EH (cell line): Measurements from ENCODE around the gene PARVB.

Source experiments
- DNase-seq: peaks from one replicate; pipeline ENCODE4 v3.0.0-alpha.2; 2015; ENCODE audit warnings: low read depth

PARVB gene, protein sequence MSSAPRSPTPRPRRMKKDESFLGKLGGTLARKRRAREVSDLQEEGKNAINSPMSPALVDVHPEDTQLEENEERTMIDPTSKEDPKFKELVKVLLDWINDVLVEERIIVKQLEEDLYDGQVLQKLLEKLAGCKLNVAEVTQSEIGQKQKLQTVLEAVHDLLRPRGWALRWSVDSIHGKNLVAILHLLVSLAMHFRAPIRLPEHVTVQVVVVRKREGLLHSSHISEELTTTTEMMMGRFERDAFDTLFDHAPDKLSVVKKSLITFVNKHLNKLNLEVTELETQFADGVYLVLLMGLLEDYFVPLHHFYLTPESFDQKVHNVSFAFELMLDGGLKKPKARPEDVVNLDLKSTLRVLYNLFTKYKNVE

DNA sequence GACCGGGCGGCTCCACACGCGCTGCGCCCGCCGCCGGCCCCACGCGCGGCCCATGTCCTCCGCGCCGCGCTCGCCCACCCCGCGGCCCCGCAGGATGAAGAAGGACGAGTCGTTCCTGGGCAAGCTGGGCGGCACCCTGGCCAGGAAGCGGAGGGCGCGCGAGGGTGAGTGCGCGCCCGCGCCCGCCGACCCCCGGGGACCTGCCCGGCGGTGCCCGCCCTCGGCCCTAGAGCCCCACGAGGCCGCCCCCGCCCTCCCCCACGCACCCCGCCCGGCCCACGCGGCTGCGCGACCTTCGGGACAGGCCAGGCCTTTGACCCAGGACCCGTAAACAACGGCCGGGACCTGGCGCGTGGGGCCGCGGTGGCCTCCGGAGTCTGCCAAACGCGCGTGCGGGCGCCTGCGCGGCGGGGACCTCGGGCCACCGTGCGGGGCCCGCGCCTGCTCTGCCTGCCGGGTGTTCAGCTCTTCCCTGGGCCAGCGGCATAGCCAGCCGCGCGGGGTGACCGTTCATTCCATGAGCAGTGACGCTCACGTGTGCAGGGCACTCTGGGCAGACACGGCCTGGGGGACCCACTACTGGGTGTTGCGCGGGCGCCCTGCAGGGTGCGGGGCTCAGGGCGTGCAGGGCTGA, at the start of gene PARVB:
Gene PARVB, plus strand, starts transcription at position 15 of the 634 bp plus-strand sequence. Its CDS starts 38 bp downstream, at position 53.
- DNase-seq: peak; percentile 48

DNA sequence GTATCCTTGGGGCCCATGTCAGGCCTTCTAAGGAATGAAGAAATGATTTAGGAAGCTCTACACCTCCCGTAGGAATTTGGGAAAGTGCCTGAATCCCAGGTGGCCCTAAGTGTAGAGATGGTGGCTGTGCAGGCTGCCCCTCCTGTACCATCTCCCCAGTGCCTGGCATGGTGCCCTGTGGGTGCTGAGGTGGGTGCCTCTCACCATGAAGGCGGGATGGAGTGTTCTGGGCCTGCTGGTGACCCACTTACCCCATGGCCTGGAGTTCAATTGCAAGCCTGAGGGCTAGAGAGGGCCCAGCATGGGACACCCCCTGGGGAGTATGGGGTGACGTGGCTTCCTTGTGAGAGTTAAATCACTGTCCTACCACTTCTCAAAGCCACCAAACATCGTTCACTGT, 49.1 kb upstream of the PARVB start:
- DNase-seq: no peak

DNA sequence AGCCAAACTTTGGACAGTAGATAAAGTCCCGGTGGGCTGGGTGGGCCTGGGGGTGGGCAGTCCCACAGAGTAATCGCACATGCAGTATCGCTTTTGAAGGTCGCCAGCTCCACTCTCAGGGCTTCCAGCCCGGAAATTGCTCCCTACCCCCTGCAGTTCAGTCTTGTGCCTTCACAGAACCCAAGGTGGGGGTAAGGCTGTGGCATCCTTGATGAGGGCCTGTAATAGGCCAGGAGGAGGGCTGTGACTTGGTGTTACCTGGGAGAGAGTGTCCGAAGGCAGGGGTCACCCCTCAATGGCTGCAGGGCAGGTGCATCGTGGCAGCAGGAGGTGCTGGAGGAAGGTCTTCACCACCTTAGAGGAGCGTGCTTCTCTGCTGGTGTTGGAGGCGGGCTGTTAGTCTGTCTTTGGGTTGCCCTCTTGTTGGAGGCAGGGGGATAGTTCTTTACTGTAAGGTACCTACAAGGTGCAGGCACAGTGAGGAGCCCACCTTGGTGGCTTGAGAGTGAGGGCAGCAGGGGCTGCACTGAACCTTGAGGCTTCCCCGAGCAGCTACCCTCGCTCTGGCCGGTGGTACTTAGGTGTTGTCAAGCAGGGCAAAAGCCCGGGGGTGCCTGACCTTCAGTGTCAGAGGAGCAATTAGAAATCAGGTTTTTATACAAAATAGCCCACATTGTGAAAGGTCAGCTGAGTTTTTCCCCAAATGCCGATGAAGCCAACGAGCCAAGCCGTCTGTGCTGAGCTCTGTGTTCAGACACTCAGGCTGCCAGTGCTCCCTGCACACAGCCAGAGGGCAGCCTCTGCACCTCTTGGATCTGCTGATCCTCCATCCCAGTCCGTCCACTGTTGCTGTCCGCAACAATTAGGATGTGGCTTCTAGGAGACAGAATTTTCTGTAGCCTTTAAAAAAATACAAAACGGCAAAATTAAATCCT, 47.0 kb upstream of the PARVB start:
- DNase-seq: no peak

DNA sequence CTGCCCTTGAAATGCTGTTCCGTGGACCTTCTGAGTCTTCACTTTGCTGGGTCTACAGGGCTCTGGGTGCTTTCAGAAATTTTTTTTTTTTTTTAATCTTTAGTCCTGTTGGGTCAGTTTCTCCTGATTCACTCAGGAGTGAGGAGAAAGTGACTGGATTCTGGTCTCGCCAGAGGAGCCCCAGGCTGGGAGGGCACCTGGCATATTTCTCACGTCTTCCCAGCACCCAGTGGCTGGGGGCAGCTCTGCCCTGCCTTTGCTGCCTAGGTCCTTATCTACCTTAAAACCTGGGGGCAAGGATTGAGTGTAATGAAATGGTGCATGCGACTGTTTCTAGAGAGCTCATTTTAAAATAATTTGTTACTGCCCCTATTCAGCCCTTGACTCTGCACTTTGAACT, 45.5 kb upstream of the PARVB start:
- no peak for DNase-seq

DNA sequence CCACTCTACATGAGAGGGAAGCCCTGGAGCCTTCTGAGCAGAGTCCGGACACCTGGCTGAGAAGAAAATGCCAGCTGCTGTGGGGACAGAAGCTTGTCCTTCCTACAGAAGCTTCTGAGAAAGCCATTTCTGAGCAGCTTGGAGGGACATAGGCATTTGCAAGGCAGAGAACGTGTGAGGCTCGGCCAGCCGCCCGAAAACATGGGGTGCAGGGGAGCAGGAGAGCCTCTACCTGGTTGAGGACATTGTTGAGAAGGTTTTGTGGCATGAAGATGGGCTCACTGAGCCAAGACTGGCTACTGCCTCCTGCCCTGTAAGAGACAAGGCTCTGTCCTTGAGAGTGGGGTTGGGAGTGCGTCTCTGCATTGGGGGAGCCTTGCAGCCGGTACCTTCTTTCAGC, 43.5 kb upstream of the PARVB start:
- no peak for DNase-seq

DNA sequence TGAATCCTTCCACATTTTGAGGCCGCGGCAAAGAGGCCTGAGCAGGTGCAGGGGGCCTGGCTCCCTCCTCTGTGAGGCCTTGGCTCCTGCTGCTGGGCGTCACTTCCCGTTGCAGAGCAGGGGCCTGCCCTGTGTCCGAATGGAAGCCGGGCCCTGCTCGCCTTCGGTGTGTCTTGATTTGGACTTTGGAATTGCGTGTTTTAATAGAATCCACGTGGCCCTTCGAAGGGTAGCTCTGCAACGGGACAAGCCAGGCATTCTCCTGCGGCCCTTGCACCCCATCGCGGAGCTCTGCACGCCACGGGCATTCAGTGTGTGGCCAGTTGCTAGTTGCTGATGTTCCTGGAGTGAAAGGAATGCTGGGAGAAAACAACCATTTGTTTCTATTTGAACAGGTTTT, 43.1 kb upstream of the PARVB start:
- DNase-seq: no peak

DNA sequence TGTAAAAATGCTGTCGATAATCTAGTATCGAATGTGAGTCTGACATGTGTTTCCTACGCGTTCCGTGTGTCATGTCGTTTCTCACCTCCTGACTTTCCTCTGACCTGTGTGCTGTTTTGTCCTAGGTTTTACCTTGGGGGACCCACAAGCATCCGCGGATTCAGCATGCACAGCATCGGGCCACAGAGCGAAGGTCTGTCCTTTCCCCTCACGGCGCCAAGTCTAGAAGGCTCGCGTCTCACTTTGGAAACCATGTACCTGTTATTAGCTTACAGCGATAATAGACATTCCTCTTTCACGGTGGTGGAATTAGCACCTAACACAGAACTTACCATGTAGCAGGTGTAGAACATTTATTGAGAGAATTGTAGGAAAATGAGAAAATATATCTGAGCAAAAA, 40.3 kb upstream of the PARVB start:
- no peak for DNase-seq

DNA sequence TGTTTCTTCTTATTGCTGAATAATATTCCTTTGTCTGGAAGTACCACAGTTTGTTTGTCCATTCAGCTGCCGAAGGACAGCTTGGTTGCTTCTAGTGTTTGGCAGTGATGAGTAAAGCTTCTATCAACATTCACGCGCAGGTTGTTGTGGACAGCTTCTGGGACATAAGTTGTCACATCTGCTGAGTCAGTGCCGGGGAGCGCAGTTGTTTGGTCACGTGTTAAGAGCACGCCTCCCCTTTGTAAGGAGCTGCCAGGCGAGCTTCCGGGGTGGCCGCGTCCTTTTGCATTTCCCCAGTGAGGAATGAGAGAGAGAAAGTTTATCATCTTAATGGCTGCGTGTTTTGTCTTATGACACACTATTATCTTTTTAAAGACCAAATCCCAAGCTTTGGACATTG, 38.6 kb upstream of the PARVB start:
- no peak for DNase-seq

DNA sequence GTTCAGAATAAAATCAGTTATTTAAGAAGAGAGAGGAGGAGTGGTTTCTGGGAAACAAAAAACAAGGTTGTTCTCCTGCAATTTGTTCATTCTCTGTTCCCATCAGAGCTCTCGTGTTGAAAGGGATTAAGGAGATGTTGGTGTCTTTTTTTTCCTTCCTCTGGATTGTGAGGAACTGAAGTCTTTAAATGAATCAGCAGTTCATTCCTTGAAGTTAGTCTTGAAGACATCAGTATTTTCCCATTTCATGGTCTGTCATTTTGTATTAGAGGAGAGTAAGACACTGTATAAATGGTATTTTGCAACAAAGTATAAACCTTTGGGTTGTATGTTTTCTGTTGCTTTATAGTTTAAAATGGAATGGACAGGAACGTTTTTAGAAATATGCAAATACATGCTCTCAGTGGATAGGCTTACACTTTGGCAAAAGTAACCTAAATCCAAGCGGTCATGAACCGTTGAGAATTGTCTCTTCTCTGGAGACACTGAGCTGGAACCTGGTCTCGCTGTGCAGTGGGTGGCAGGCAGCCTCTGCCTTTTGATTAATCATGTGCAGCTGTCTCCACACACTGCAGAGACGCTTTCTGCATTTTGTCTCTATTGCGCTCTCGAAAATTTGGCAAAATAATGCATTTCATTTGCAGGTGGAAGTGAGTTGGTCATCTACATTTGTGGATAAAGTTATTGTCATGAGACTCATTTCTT, 35.8 kb upstream of the PARVB start:
- no peak for DNase-seq

DNA sequence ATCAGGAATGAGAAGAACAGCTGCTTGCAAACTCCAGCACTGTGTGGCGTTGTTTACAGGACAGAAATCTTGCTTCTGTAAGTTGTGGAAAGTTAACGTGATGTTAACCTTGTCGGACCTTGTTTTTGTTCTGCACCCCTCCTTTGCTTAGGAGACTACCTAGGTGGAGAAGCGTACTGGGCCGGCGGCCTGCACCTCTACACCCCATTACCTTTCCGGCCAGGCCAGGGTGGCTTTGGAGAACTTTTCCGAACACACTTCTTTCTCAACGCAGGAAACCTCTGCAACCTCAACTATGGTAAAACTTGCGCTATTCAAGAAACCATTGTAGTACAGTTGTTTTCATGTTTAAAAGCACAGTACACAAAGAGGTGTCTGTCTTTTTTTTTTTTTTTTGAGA, 35.1 kb upstream of the PARVB start:
- DNase-seq: no peak

DNA sequence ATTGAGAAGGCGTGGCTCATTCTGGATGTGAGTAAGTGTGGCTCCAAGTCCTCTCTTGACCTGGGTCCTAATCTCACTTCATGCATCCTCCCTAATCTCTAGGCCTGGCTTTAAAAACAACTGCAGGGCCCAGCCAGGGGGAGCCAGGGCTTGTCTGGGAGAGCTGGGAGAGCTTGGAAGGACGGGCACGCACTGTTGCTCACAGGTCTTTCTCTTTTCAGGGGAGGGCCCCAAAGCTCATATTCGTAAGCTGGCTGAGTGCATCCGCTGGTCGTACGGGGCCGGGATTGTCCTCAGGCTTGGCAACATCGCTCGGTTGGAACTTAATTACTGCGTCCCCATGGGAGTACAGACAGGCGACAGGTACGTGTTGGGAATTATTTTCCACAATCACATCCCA, 34.1 kb upstream of the PARVB start:
- DNase-seq: no peak

DNA sequence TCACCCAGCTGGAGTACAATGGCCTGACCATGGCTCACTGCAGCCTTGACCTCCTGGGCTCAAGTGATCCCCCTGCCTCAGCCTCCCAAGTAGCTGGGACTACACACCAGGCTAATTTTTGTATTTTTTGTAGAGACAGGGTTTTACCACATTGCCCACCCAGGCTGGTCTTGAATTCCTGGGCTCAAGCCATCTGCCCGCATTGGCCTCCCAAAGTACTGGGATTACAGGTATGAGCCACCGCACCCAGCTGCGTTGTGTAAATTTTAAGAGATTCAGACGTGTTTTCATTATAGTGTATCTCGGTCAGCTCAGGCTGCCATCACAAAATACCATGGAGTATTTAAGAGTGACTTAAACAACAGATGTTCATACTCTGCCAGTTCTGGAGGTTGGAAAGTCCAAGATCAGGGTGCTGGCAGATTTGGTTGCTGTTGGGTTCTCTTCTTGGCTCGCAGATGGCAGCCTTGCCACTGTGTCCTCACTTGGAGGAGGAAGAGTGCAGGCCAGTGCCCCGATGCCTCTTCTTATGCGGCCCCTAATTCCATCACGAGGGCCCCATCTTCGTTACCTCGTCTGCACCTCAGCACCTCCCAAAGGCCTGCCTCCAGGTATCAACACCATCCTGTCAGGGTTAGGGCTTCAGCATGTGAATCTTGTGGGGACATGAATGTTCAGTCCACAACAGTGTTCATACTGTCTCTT, 32.6 kb upstream of the PARVB start:
- no peak for DNase-seq

DNA sequence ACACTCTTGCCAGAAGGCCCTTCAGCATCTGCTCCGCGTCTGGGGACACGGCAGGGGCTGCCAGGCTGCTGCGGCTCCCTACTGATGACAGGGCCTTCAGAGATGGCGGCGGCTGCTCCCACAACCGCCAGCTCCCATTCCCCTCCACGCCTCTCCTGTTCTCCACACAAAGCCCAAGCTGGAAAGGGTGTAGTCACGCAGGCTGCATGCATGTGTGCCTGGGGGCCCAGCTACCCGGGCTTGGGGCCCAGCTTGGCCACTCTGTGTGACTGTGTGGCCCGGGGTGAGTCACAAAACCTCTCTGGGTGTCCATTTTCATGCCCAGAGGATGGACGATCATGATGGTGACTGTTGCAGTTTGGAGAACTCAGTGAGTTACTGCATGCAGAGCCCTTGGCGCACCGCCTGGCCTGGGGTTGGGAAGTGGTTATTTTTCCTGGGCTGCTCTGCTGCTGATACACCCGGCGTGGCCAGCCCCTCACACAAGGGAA, 31.7 kb upstream of the PARVB start:
- DNase-seq: peak; percentile 67

DNA sequence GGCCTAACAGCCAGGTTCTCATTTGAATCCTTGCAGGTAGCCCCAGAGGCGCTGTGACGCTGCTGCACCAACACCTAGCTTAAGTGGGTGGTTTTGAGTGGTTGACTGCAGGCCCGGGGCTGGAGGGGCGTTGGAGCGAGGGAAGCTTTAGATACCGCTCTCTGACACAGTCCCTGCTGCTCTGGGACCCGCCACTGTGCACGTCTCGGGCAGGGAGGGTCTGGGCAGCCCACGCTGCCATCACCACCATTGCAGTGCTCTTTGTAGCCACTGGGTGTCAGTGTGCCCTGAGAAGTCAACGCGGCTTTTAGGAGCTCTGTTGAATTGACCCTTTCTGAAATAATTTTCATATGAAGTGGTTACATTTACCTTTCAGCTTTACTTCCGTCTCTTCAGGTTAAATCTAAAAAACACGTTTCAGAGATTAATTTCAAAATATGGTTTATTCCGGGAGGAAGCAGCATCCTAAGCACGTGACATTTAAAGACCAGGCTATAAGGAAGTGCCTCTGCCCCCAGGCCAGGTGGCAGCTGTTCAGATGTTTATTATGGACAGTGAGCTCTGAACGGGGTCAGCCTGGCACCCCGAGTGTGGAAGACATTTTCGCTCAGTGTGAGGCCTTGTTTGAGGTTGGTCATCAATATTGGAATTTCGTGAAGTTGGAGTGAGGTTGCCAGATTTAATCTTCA, 30.9 kb upstream of the PARVB start:
- DNase-seq: peak; percentile 62

DNA sequence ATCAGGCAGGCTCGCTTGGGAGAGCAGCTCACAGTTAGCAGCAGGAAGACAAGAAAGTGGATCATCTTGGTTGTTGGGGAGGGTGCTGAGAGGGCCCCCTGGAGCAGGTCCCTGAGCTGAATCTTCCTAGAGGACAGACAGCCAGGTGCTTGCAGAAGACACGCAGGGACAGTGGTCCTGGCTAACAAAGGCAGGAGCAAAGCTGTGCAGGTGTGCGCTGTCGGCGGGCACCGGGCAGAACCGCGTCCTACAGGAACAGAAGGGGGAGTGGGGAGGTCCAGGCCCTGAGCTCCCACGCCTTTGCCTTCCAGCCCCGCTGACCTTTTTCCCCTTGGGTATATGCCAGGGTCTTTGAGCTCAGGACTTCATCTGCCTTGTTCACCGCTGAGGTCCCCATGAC, 30.1 kb upstream of the PARVB start:
- no peak for DNase-seq

DNA sequence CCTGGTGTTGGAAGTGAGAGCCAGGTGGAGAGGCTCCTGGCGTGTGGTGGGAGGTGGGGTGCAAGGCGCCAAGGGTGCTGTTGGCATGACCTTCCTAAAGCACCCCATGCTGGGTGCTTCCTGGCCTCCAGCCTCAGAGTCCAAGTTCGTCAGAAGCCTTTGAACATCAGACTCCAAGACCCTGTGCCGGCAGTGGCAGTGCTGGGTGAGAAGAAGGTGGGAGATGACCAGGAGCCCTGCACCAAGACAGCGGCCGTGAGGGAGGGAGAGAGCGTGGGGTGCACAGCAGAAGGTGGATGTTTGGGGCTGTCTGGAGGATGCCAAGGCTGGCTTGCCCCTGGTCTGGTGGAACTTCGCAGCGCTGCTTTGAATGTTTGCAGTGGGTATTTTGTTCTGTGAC, 29.7 kb upstream of the PARVB start:
- no peak for DNase-seq

DNA sequence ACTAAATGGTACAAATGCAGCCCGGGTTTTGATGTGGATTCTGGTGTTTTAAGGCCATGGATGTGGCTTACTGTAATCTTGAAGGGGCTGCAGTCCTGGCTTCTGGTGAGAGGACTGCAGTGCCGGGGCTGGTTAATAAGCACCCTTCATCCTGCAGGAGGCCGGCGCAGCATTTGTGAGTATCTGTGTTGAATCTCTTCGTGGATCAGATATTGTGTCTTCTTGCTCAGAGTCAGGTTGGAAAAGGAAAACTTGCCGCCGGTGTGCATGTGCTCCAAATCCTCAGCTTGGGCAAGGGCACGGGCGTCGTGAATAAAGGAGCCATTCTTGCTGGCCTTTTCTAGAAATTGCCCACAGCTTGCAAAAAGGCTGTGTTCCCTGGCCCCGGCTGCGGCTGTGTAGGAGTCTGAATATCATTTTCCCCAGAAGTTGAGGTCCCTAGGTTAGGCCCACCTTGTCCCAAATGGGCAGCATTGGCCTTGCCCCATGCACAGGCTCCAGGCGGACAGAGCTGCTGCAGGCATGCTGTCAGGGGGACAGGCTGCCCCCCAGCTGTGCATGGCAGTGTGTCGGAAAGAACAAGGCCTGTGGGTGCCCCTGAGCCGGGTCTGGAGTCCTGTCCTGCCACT, 28.9 kb upstream of the PARVB start:
- DNase-seq: no peak

DNA sequence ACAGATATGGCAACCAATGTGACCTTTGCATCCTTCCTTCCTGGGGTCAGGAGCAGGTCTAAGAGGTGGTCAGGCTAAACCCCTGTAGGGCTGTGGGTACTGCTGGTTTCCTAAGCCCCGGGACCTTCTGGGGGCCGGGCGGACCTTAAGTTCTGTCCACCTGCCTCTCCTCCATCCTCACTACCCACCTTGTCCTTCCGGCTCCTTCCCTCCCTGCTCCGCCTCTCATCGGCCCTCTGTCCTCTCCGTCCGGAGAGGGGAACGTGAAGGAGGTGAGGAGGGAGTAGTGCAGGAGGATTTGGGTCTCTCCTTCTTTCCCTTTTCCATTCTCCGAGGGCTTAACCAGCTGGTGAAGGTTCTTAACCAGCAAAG, 28.3 kb upstream of the PARVB start:
- DNase-seq: no peak

DNA sequence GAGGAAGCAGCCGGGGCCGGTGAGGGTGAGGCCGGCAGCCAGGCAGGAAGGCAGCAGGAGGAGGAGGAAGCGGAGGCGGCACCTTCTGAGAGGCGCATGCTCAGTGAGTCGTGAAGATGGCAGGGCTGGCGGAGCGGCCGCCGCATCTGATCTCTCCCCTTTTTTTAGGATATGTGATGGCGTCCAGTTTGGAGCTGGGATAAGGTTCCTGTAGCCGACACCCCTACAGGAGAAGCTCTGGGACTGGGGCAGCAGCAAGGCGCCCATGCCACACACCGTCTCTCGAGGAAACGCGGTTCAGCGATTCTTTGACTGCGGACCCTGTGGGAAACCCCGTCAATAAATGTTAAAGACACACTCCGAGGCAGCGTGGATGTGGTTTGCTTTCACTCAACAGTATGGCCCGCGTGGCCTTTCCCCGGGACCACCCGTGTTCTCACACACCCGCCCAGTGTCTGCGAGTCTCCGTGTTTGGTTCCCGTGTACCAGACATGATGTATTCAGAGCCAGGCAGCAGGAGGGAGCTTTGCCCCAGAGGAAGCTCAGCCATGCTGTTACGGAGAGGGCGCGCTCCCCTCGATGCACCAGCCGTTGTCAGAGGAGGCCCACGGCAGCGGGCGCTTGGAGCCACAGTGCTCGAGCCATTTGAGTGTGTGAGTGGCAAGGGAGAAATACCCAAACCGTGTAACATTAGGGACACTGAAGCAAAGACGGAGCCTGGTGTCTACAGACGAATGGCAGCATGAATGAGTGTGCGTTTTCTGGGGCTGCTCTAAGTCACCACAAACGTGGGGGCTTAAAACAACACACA, 27.7 kb upstream of the PARVB start:
- no peak for DNase-seq

DNA sequence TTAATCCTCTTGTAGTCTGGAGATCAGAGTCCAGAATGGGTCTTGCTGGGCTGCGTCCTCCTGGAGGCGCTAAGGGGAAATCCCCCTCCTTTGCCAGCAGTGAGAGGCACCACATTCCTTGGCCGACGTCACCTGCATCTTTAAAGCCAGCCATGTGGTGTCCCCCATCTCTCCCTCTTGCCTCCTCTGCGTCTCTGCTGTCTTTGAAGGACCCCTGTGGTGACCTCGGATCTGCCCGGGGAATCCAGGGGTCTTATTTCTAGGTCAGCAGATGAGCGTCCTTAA, 27.2 kb upstream of the PARVB start:
- no peak for DNase-seq
